ENCODE measurements around the gene ADAM22. TPM values are rescaled to one million over a fixed set of nuclear protein-coding genes. Genes with fewer than 3 reads are reported as not detected.

Gene ADAM22
- total RNA-seq, 1 experiment from 2014 or later: 2.1 TPM

- H3K27me3 ChIP-seq (ENCODE audit: control insufficient read depth, insufficient read depth, low read length): no peaks in the 10 kb centered on the region
- DNase-seq: no peak
- H3K4me3 ChIP-seq (ENCODE audit: insufficient read depth, low read depth, low read length): no peak overlapping the region
- H3K36me3 ChIP-seq (replicated peaks; ENCODE audit: control insufficient read depth, insufficient read depth, low read length): no peaks in the 10 kb centered on the region
Observed at GRCh38 chr7:88041583-88041982, 107.5 kb downstream of the ADAM22 start.

DNA sequence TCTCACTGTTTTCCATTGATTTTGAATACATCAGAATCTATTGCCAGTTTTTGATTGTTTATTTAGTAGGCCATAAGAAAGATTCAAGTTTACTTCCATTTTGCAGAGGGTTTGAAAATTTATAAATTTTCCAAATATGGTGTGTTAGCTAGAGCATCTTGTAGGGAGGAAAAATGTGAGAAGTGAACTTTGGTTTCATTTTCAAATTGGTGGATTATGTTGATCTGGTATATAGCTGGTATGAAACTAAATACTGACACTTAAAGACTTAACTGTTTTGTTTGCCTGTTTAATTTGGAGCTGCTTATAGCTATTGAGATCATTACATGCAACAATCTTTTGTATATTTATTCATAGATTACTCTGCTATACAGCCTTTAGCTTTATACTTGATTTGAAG is 108.1 kb downstream of the ADAM22 start:
- H3K4me3 ChIP-seq (ENCODE audit: insufficient read depth, low read depth, low read length): no peak overlapping the region

DNA sequence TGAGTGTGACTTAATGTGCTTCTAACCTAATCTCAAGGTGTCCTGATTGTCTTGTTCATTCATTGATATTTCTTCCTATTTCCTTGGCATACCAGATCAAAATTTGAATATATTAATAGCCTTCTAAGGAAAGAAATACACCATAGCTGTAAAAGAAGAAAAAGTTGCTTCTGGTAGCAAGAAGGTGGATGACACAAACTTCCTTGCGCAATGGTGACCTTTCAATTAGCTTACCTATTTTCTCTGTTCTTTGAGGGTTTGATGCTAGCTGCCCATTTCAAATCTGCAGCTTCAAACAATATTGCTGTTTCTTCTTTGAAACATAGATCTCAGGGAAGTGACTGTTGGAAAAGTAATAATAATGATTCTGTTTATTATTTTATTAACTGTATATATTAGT is 108.8 kb downstream of the ADAM22 start:
- no peak for DNase-seq
- Histone ChIP-seq H3K36me3 (replicated peaks; ENCODE audit: control insufficient read depth, insufficient read depth, low read length) (no peaks in the 10 kb centered on the region), H3K27me3 (ENCODE audit: control insufficient read depth, insufficient read depth, low read length) (no peaks in the 10 kb centered on the region), H3K4me3 (ENCODE audit: insufficient read depth, low read depth, low read length) (no peak overlapping the region)

More for the DNA sequence above, 108.1 kb downstream of the ADAM22 start:
- no peaks in the 10 kb centered on the region for H3K27me3 ChIP-seq (ENCODE audit: control insufficient read depth, insufficient read depth, low read length)
- no peaks in the 10 kb centered on the region for H3K36me3 ChIP-seq (replicated peaks; ENCODE audit: control insufficient read depth, insufficient read depth, low read length)
- DNase-seq: no peak

DNA sequence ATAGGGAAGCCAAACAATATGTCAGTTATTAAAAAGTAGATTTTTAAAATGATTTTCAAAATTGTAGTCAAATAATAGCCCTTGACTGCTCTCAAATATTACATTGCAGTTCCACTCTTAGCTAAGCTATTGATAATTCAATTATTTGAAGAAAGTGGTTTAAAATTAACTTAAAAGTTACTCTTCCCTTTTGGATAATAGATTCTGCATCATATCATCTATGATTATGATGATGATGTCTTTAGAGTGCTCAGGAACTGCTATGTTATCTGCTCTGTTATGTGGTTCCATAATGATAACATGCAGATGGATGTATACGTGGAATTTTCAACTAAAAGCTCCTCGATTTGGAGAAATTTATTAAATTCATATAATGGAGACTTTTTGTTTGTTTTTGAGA is 110.0 kb downstream of the ADAM22 start:
- Histone ChIP-seq H3K36me3 (replicated peaks; ENCODE audit: control insufficient read depth, insufficient read depth, low read length) (no peaks in the 10 kb centered on the region), H3K27me3 (ENCODE audit: control insufficient read depth, insufficient read depth, low read length) (no peaks in the 10 kb centered on the region), H3K4me3 (ENCODE audit: insufficient read depth, low read depth, low read length) (no peak overlapping the region)
- no peak for DNase-seq

DNA sequence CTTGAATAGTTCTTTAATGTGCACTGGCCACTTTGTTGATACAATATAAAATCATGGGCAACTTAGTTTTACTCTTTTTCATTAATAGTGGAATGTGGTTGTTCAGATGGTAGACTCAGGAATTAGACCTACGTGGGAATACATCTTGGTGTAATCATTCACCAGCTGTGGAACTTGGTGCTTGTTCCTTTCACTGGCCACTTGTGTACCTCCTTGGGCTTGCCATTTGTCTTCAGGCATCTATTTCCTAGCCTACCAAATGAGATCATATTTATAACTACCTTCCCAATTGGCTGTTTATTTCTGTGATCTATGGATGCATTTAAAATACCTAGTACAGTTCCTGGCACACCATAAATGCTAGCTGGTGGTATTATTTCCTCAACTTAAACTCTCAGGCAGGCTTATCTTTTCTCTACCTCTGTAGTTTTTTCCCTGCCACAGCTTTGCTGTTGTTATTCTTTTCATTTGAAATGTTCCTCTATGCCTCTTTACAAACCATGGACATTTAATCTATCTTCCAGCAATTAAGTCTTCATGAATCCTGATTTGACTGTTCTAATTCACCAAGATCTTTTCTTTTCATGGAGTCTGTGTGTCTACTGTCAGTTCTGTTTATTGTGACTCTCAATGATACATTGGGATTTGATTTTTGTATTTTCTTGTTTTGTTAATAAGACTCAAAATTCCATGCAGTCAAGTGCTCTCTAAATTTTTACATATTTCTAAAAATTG is 113.0 kb downstream of the ADAM22 start:
- no peaks in the 10 kb centered on the region for H3K27me3 ChIP-seq (ENCODE audit: control insufficient read depth, insufficient read depth, low read length)
- no peak for DNase-seq

DNA sequence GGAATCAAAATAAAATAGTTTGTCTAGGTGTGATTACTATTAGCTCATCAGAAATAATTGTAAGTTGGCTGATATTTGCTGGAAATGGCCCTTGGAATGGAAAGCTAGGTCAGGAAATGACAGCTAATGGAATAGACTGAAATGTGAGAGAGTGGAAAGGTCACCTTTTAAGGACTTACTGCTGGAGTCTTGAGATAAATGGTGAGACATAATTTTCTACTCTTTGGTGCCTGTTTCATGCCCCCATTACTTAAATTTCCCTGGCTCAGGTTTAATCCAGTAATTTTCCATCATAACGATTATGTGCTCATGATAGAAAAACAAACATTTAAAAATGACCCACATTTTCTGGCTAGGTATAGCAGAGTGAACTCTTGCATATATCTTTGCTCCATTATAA is 123.6 kb downstream of the ADAM22 start:
- no peak for DNase-seq
- Histone ChIP-seq H3K36me3 (replicated peaks; ENCODE audit: control insufficient read depth, insufficient read depth, low read length) (no peaks in the 10 kb centered on the region), H3K27me3 (ENCODE audit: control insufficient read depth, insufficient read depth, low read length) (no peaks in the 10 kb centered on the region), H3K4me3 (ENCODE audit: insufficient read depth, low read depth, low read length) (no peak overlapping the region)

More for the DNA sequence above, 113.0 kb downstream of the ADAM22 start:
- H3K36me3 ChIP-seq (replicated peaks; ENCODE audit: control insufficient read depth, insufficient read depth, low read length): no peaks in the 10 kb centered on the region
- no peak overlapping the region for H3K4me3 ChIP-seq (ENCODE audit: insufficient read depth, low read depth, low read length)

- no peak for DNase-seq
- H3K36me3 ChIP-seq (replicated peaks; ENCODE audit: control insufficient read depth, insufficient read depth, low read length): no peaks in the 10 kb centered on the region
- H3K27me3 ChIP-seq (ENCODE audit: control insufficient read depth, insufficient read depth, low read length): no peaks in the 10 kb centered on the region
- no peak overlapping the region for H3K4me3 ChIP-seq (ENCODE audit: insufficient read depth, low read depth, low read length)
Observed at GRCh38 chr7:88062238-88062637, 128.2 kb downstream of the ADAM22 start.

DNA sequence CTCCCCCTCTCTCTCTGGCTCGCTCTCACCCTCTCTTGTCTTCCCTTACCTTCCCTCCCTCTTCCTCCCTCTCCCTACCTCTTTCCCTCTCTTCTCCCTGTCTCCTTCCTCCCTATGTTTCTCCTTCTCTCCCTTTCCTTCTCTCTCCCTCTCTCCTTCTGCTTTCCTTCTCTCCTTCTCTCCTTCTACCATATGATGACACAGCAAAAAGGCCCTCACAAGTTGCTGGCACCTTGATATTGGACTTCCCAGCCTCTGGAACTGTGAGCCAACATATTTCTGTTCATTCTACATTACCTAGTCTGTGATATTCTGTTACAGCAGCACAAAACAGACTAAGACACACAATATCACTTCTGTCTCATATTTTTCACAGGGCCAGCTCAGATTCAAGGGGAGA is 135.0 kb downstream of the ADAM22 start:
- no peak for DNase-seq

GRCh38 chr7:88071994-88072714 is 138.1 kb downstream of the ADAM22 start:
- no peak for DNase-seq
- Histone ChIP-seq H3K36me3 (replicated peaks; ENCODE audit: control insufficient read depth, insufficient read depth, low read length) (no peaks in the 10 kb centered on the region), H3K27me3 (ENCODE audit: control insufficient read depth, insufficient read depth, low read length) (no peaks in the 10 kb centered on the region), H3K4me3 (ENCODE audit: insufficient read depth, low read depth, low read length) (no peak overlapping the region)

More for the DNA sequence above, 135.0 kb downstream of the ADAM22 start:
- no peak overlapping the region for H3K4me3 ChIP-seq (ENCODE audit: insufficient read depth, low read depth, low read length)
- H3K27me3 ChIP-seq (ENCODE audit: control insufficient read depth, insufficient read depth, low read length): no peaks in the 10 kb centered on the region
- H3K36me3 ChIP-seq (replicated peaks; ENCODE audit: control insufficient read depth, insufficient read depth, low read length): no peaks in the 10 kb centered on the region

GRCh38 chr7:88072715-88073055 is 138.6 kb downstream of the ADAM22 start:
- Histone ChIP-seq H3K27me3 (ENCODE audit: control insufficient read depth, insufficient read depth, low read length) (no peaks in the 10 kb centered on the region), H3K4me3 (ENCODE audit: insufficient read depth, low read depth, low read length) (no peak overlapping the region), H3K36me3 (replicated peaks; ENCODE audit: control insufficient read depth, insufficient read depth, low read length) (no peaks in the 10 kb centered on the region)
- DNase-seq: no peak

- H3K27me3 ChIP-seq (ENCODE audit: control insufficient read depth, insufficient read depth, low read length): no peaks in the 10 kb centered on the region
- H3K4me3 ChIP-seq (ENCODE audit: insufficient read depth, low read depth, low read length): no peak overlapping the region
- no peak for DNase-seq
- H3K36me3 ChIP-seq (replicated peaks; ENCODE audit: control insufficient read depth, insufficient read depth, low read length): no peaks in the 10 kb centered on the region
Observed at GRCh38 chr7:88073626-88074025, 139.6 kb downstream of the ADAM22 start.

- H3K36me3 ChIP-seq (replicated peaks; ENCODE audit: control insufficient read depth, insufficient read depth, low read length): no peaks in the 10 kb centered on the region
- H3K27me3 ChIP-seq (ENCODE audit: control insufficient read depth, insufficient read depth, low read length): no peaks in the 10 kb centered on the region
- DNase-seq: no peak
- no peak overlapping the region for H3K4me3 ChIP-seq (ENCODE audit: insufficient read depth, low read depth, low read length)
Observed at GRCh38 chr7:88075216-88075615, 141.2 kb downstream of the ADAM22 start.

- Histone ChIP-seq H3K36me3 (replicated peaks; ENCODE audit: control insufficient read depth, insufficient read depth, low read length) (no peaks in the 10 kb centered on the region), H3K27me3 (ENCODE audit: control insufficient read depth, insufficient read depth, low read length) (no peaks in the 10 kb centered on the region), H3K4me3 (ENCODE audit: insufficient read depth, low read depth, low read length) (no peak overlapping the region)
- no peak for DNase-seq
Observed at GRCh38 chr7:88083883-88084282, 149.8 kb downstream of the ADAM22 start.

GRCh38 chr7:88089561-88089960 is 155.5 kb downstream of the ADAM22 start:
- H3K4me3 ChIP-seq (ENCODE audit: insufficient read depth, low read depth, low read length): no peak overlapping the region
- no peaks in the 10 kb centered on the region for H3K36me3 ChIP-seq (replicated peaks; ENCODE audit: control insufficient read depth, insufficient read depth, low read length)
- no peak for DNase-seq
- H3K27me3 ChIP-seq (ENCODE audit: control insufficient read depth, insufficient read depth, low read length): no peaks in the 10 kb centered on the region

GRCh38 chr7:88090240-88090639 is 156.2 kb downstream of the ADAM22 start:
- no peaks in the 10 kb centered on the region for H3K27me3 ChIP-seq (ENCODE audit: control insufficient read depth, insufficient read depth, low read length)
- H3K4me3 ChIP-seq (ENCODE audit: insufficient read depth, low read depth, low read length): no peak overlapping the region
- no peak for DNase-seq
- no peaks in the 10 kb centered on the region for H3K36me3 ChIP-seq (replicated peaks; ENCODE audit: control insufficient read depth, insufficient read depth, low read length)

All from H7 (cell line).